GM21390 (cell line): ENCODE measurements around the gene STK17B.
A peak's percentile ranks its signal among the peaks of the same experiment; 100 is the strongest.
"Not testable (repeated sequence)": the region's sequence is repeated elsewhere in the genome, so short reads cannot be mapped to it uniquely, and the experiment has no call there.

Experiments
- ATAC-seq: cut with Tn5 transposase; IDR thresholded peaks from one replicate; pipeline ENCODE4 v1.9.1; 2021; ENCODE audit not compliant: unreplicated experiment

Gene STK17B

GRCh38 chr2:196113061-196113974, 58.1 kb downstream of the STK17B start:
- no peak for ATAC-seq

GRCh38 chr2:196112418-196113034, 58.9 kb downstream of the STK17B start:
- ATAC-seq, result no peak

- ATAC-seq, result no peak
Observed at GRCh38 chr2:196108604-196109003, 62.8 kb downstream of the STK17B start.

- no peak for ATAC-seq
Observed at GRCh38 chr2:196105951-196106350, 65.4 kb downstream of the STK17B start.

- ATAC-seq, result no peak
Observed at GRCh38 chr2:196104066-196104465, 67.3 kb downstream of the STK17B start.

- no peak for ATAC-seq
Observed at GRCh38 chr2:196103626-196104025, 67.8 kb downstream of the STK17B start.

- peak; percentile 91 for ATAC-seq
Observed at GRCh38 chr2:196101325-196101991, 69.9 kb downstream of the STK17B start.

GRCh38 chr2:196099916-196100315, 71.5 kb downstream of the STK17B start:
- no peak for ATAC-seq

GRCh38 chr2:196097864-196098660, 73.3 kb downstream of the STK17B start:
- ATAC-seq, result no peak

GRCh38 chr2:196096982-196097745, 74.2 kb downstream of the STK17B start:
- no peak for ATAC-seq

GRCh38 chr2:196096264-196096663, 75.1 kb downstream of the STK17B start:
- ATAC-seq, result no peak

GRCh38 chr2:196089448-196089847, 81.9 kb downstream of the STK17B start:
- not testable (repeated sequence) for ATAC-seq

- no peak for ATAC-seq
Observed at GRCh38 chr2:196088203-196088602, 83.2 kb downstream of the STK17B start.

GRCh38 chr2:196086517-196087368, 84.6 kb downstream of the STK17B start:
- ATAC-seq, result peak; percentile 82

GRCh38 chr2:196083601-196084000, 87.8 kb downstream of the STK17B start:
- no peak for ATAC-seq
